Measurements from ENCODE around the gene MBNL1. TPM values are rescaled to one million over a fixed set of nuclear protein-coding genes. Genes with fewer than 3 reads are reported as not detected.

The MBNL1 gene
- total RNA-seq, 6 experiments from 2014 or later = 49.9 to 89.6 (median 63.2) TPM

GRCh38 chr3:152413240-152413639, 144.5 kb downstream of the MBNL1 start:
- no peak overlapping the region for H3K27ac ChIP-seq

GRCh38 chr3:152416808-152417580, 148.3 kb downstream of the MBNL1 start:
- no peak overlapping the region for H3K27ac ChIP-seq
- no peak overlapping the region for H3K4me3 ChIP-seq
- ATAC-seq = no peak
- intact Hi-C loops (cut with DNase I) = no loop called here
- no peaks in the 10 kb centered on the region for H3K4me1 ChIP-seq
- H3K27me3 ChIP-seq = no peaks in the 10 kb centered on the region
- peaks cover 0 to 45% (median 15%) of the 10 kb centered on the region in 4 donors for H3K36me3 ChIP-seq
- 100% methylated on average over 1 of the region's 1 CpG for WGBS (ENCODE audit: insufficient coverage, low coverage, low lambda C conversion rate, missing lambda C conversion rate)
- no peaks in the 10 kb centered on the region for H3K9me3 ChIP-seq
- no peak for TF ChIP-seq POLR2A (IDR thresholded peaks at IDR 0.05)
- TF ChIP-seq CTCF (IDR thresholded peaks at IDR 0.05) = no peak
- DNase-seq = no peak

More at GRCh38 chr3:152413240-152413639, 144.5 kb downstream of the MBNL1 start:
- H3K4me1 ChIP-seq = no peaks in the 10 kb centered on the region
- intact Hi-C loops (cut with DNase I) = no loop called here
- no peak overlapping the region for H3K4me3 ChIP-seq
- TF ChIP-seq CTCF (IDR thresholded peaks at IDR 0.05) (no peak), POLR2A (IDR thresholded peaks at IDR 0.05) (no peak)
- H3K27me3 ChIP-seq = no peaks in the 10 kb centered on the region
- H3K9me3 ChIP-seq = no peaks in the 10 kb centered on the region
- peaks cover 0 to 24% (median 4%) of the 10 kb centered on the region in 4 donors for H3K36me3 ChIP-seq
- DNase-seq (no peak), ATAC-seq (no peak)
- WGBS (ENCODE audit: insufficient coverage, low coverage, low lambda C conversion rate, missing lambda C conversion rate) = 79% methylated on average over 2 of the region's 2 CpGs

GRCh38 chr3:152419748-152420147, 151.0 kb downstream of the MBNL1 start:
- Histone ChIP-seq H3K36me3 (peaks cover 0 to 44% (median 15%) of the 10 kb centered on the region in 4 donors), H3K27ac (no peak overlapping the region), H3K9me3 (no peaks in the 10 kb centered on the region), H3K4me1 (no peaks in the 10 kb centered on the region), H3K4me3 (no peak overlapping the region), H3K27me3 (no peaks in the 10 kb centered on the region)
- TF ChIP-seq POLR2A (IDR thresholded peaks at IDR 0.05) = no peak
- no peak for TF ChIP-seq CTCF (IDR thresholded peaks at IDR 0.05)
- DNase-seq (no peak), ATAC-seq (no peak)
- 60% methylated on average over 1 of the region's 7 CpGs for whole genome bisulfite sequencing (ENCODE audit: insufficient coverage, low coverage, low lambda C conversion rate, missing lambda C conversion rate)
- intact Hi-C loops (cut with DNase I) = no loop called here

GRCh38 chr3:152421162-152421561, 152.4 kb downstream of the MBNL1 start:
- Histone ChIP-seq H3K4me1 (no peaks in the 10 kb centered on the region), H3K4me3 (no peak overlapping the region), H3K27me3 (no peaks in the 10 kb centered on the region), H3K9me3 (no peaks in the 10 kb centered on the region), H3K36me3 (peaks cover 0 to 30% (median 12%) of the 10 kb centered on the region in 4 donors), H3K27ac (no peak overlapping the region)
- 100% methylated on average over 1 of the region's 6 CpGs for WGBS (ENCODE audit: insufficient coverage, low coverage, low lambda C conversion rate, missing lambda C conversion rate)
- no peak for DNase-seq
- TF ChIP-seq POLR2A (IDR thresholded peaks at IDR 0.05) = no peak
- TF ChIP-seq CTCF (IDR thresholded peaks at IDR 0.05) = no peak
- intact Hi-C loops (cut with DNase I) = no loop called here
- ATAC-seq = no peak
